NCI-H2196 treated with DMSO at 0.1 percent for 48 hours (cell line): ENCODE measurements around the gene PAQR4.

ENCODE experiments used
- DNase-seq: peaks from one replicate; lab custom pipeline; 2025; ENCODE audit not compliant: unreplicated experiment; lab: John Stamatoyannopoulos, UW

PAQR4 gene

GRCh38 chr16:3020604-3021448, 51.7 kb downstream of the PAQR4 start:
- peak; percentile 39 for DNase-seq

- DNase-seq: peak; percentile 40
These were observed 52.5 kb downstream of the PAQR4 start for GRCh38 chr16:3021449-3022207.

- DNase-seq: peak; percentile 59
These were observed 53.1 kb downstream of the PAQR4 start for GRCh38 chr16:3022208-3022683.

- DNase-seq: no peak
These were observed 53.7 kb downstream of the PAQR4 start for GRCh38 chr16:3022684-3023414.
